Measurements from ENCODE around the gene TPX2. TPM values are rescaled to one million over a fixed set of nuclear protein-coding genes. Genes with fewer than 3 reads are reported as not detected.

Gene TPX2
- total RNA-seq, 1 donor from 2014 or later = 44.7 TPM

- peaks cover 2% of the 10 kb centered on the region for H3K9me3 Mint-ChIP-seq (ENCODE audit: unreplicated experiment)
- H3K27ac Mint-ChIP-seq (ENCODE audit: unreplicated experiment) = no peak overlapping the region
- H3K4me1 Mint-ChIP-seq (ENCODE audit: low read depth, unreplicated experiment) = no peaks in the 10 kb centered on the region
- no peaks in the 10 kb centered on the region for H3K27me3 Mint-ChIP-seq (ENCODE audit: unreplicated experiment)
- no peaks in the 10 kb centered on the region for H3K36me3 Mint-ChIP-seq (ENCODE audit: unreplicated experiment)
- no peak for DNase-seq
- no peak overlapping the region for H3K4me3 Mint-ChIP-seq (ENCODE audit: unreplicated experiment)
- TF ChIP-seq, protein P1, sequence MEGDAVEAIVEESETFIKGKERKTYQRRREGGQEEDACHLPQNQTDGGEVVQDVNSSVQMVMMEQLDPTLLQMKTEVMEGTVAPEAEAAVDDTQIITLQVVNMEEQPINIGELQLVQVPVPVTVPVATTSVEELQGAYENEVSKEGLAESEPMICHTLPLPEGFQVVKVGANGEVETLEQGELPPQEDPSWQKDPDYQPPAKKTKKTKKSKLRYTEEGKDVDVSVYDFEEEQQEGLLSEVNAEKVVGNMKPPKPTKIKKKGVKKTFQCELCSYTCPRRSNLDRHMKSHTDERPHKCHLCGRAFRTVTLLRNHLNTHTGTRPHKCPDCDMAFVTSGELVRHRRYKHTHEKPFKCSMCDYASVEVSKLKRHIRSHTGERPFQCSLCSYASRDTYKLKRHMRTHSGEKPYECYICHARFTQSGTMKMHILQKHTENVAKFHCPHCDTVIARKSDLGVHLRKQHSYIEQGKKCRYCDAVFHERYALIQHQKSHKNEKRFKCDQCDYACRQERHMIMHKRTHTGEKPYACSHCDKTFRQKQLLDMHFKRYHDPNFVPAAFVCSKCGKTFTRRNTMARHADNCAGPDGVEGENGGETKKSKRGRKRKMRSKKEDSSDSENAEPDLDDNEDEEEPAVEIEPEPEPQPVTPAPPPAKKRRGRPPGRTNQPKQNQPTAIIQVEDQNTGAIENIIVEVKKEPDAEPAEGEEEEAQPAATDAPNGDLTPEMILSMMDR (IDR thresholded peaks at IDR 0.05; ENCODE audit: partially characterized antibody, unreplicated experiment) = no peak
These were observed 19.9 kb downstream of the TPX2 start for GRCh38 chr20:31758991-31759390.

- no peaks in the 10 kb centered on the region for H3K4me1 Mint-ChIP-seq (ENCODE audit: low read depth, unreplicated experiment)
- H3K36me3 Mint-ChIP-seq (ENCODE audit: unreplicated experiment) = no peaks in the 10 kb centered on the region
- H3K27me3 Mint-ChIP-seq (ENCODE audit: unreplicated experiment) = no peaks in the 10 kb centered on the region
- no peak for DNase-seq
- no peak overlapping the region for H3K4me3 Mint-ChIP-seq (ENCODE audit: unreplicated experiment)
- no peak overlapping the region for H3K27ac Mint-ChIP-seq (ENCODE audit: unreplicated experiment)
- TF ChIP-seq, protein P1 (IDR thresholded peaks at IDR 0.05; ENCODE audit: partially characterized antibody, unreplicated experiment) = no peak
- peaks cover 2% of the 10 kb centered on the region for H3K9me3 Mint-ChIP-seq (ENCODE audit: unreplicated experiment)
These were observed 20.9 kb downstream of the TPX2 start for GRCh38 chr20:31759836-31760518.

DNA sequence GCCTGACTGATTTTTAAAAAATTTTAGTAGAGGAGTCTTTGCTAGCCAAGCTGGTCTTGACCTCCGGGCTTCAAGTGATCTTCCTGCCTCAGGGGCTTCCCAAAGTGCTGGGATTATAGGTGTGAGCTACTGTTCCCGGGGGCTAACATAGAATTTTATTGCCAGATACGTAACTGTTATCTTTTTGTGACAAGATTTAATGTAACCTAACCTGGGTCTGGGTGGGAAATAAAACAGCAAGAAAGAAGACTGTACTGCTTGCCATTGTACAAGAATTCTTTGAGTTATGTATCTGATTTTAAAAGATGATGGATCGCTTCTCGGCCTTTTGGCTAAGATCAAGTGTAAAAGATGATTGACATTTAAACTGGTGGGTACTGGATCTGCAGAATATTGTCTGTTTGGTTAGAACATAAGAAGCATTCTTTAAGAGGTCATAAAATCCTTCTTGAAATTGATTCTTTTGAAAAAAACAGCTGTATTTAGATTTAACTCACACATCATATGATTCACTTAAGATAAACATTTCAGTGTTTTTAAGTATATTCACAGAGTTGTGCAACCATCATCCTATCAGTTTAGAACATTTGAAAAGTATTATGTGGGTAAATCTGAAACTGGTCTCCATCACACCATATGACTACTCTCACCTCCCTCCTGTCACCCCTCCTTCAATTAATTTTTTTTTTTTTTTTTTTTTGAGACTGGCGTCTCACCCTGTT is 21.6 kb downstream of the TPX2 start:
- Mint-ChIP-seq H3K9me3 (ENCODE audit: unreplicated experiment) (peaks cover 2% of the 10 kb centered on the region), H3K36me3 (ENCODE audit: unreplicated experiment) (no peaks in the 10 kb centered on the region), H3K4me3 (ENCODE audit: unreplicated experiment) (no peak overlapping the region), H3K4me1 (ENCODE audit: low read depth, unreplicated experiment) (no peaks in the 10 kb centered on the region), H3K27ac (ENCODE audit: unreplicated experiment) (no peak overlapping the region), H3K27me3 (ENCODE audit: unreplicated experiment) (no peaks in the 10 kb centered on the region)
- TF ChIP-seq, protein P1 (IDR thresholded peaks at IDR 0.05; ENCODE audit: partially characterized antibody, unreplicated experiment) = no peak
- no peak for DNase-seq

- H3K27ac Mint-ChIP-seq (ENCODE audit: unreplicated experiment) = no peak overlapping the region
- H3K9me3 Mint-ChIP-seq (ENCODE audit: unreplicated experiment) = peaks cover 2% of the 10 kb centered on the region
These were observed 25.7 kb downstream of the TPX2 start for GRCh38 chr20:31764641-31765305.

More at GRCh38 chr20:31764641-31765305, 25.7 kb downstream of the TPX2 start:
- Mint-ChIP-seq H3K27me3 (ENCODE audit: unreplicated experiment) (no peaks in the 10 kb centered on the region), H3K4me1 (ENCODE audit: low read depth, unreplicated experiment) (no peaks in the 10 kb centered on the region), H3K4me3 (ENCODE audit: unreplicated experiment) (no peak overlapping the region), H3K36me3 (ENCODE audit: unreplicated experiment) (no peaks in the 10 kb centered on the region)
- TF ChIP-seq, protein P1 (IDR thresholded peaks at IDR 0.05; ENCODE audit: partially characterized antibody, unreplicated experiment) = no peak
- no peak for DNase-seq

Data from glutamatergic neuron (in vitro differentiated cells).